SK-N-MC (cell line): ENCODE results near the gene TGFB2.

Experiments
- EZH2 ChIP-seq: fragments of 200-600 bp; sonication (generic); IDR thresholded peaks from one replicate; pipeline ENCODE4 v1.6.1; 2017; ENCODE audit warnings: antibody characterized with exemption
- POLR2AphosphoS5 ChIP-seq: IDR thresholded peaks from 2 replicates; pipeline ENCODE4 v1.6.1; 2012; ENCODE audit warnings: mild to moderate bottlenecking, low read depth, low read length, borderline replicate concordance

DNA sequence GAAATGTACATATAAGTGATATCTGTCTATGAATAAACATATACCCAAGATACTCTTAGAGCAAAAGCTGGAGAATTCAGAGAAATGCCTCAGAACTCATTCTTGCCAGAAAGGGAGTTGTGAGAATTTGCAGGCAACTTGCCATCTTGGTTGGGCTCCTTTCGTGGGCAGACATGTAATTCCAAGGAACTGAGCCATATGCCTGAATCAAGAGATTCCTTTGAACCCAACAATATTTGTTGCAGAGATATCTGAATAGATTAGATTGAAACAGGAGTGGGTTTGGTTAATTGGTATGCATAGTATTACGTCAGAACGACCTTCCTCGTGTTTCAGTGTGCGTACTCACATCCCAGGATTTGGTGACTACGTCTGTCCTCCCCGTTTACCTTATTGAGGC is 67.0 kb downstream of the TGFB2 start:
- TF ChIP-seq EZH2 (no peak), POLR2AphosphoS5 (no peak)
